HG03139 (cell line): ENCODE measurements around the gene TMPRSS3.

Experiments used
- ATAC-seq: cut with Tn5 transposase; IDR thresholded peaks from one replicate; pipeline ENCODE4 v1.9.1; 2021; ENCODE audit not compliant: unreplicated experiment

TMPRSS3 gene

GRCh38 chr21:42395905-42396651 lies at the start of gene TMPRSS3:
Gene TMPRSS3 (minus strand): TSS chr21:42396052. CDS start chr21:42395417, 635 bp downstream.
- ATAC-seq, result no peak

GRCh38 chr21:42445311-42445710 lies 49.5 kb upstream of the TMPRSS3 start:
- ATAC-seq, result no peak

GRCh38 chr21:42444745-42445059 lies 48.9 kb upstream of the TMPRSS3 start:
- no peak for ATAC-seq

- ATAC-seq, result no peak
These were observed 48.3 kb upstream of the TMPRSS3 start for GRCh38 chr21:42443876-42444744.

- no peak for ATAC-seq
These were observed 47.4 kb upstream of the TMPRSS3 start for GRCh38 chr21:42443181-42443785.

GRCh38 chr21:42441963-42442362 lies 46.1 kb upstream of the TMPRSS3 start:
- ATAC-seq, result no peak

- no peak for ATAC-seq
These were observed 44.4 kb upstream of the TMPRSS3 start for GRCh38 chr21:42440187-42440792.

GRCh38 chr21:42439284-42440186 lies 43.7 kb upstream of the TMPRSS3 start:
- no peak for ATAC-seq

- no peak for ATAC-seq
These were observed 42.7 kb upstream of the TMPRSS3 start for GRCh38 chr21:42438316-42439205.

- no peak for ATAC-seq
These were observed 41.9 kb upstream of the TMPRSS3 start for GRCh38 chr21:42437786-42438185.

- no peak for ATAC-seq
These were observed 41.1 kb upstream of the TMPRSS3 start for GRCh38 chr21:42436914-42437313.

- no peak for ATAC-seq
These were observed 40.0 kb upstream of the TMPRSS3 start for GRCh38 chr21:42435833-42436232.

- no peak for ATAC-seq
These were observed 39.5 kb upstream of the TMPRSS3 start for GRCh38 chr21:42435401-42435800.

- no peak for ATAC-seq
These were observed 39.0 kb upstream of the TMPRSS3 start for GRCh38 chr21:42434884-42435283.

GRCh38 chr21:42433946-42434551 lies 38.2 kb upstream of the TMPRSS3 start:
- no peak for ATAC-seq

GRCh38 chr21:42432695-42433094 lies 36.8 kb upstream of the TMPRSS3 start:
- no peak for ATAC-seq

- ATAC-seq, result no peak
These were observed 35.3 kb upstream of the TMPRSS3 start for GRCh38 chr21:42431196-42431595.

GRCh38 chr21:42430521-42430920 lies 34.7 kb upstream of the TMPRSS3 start:
- no peak for ATAC-seq

- no peak for ATAC-seq
These were observed 34.0 kb upstream of the TMPRSS3 start for GRCh38 chr21:42429856-42430255.
